HG02884 (cell line): ENCODE measurements around the gene IL13RA1.
"Not testable (repeated sequence)": the region's sequence is repeated elsewhere in the genome, so short reads cannot be mapped to it uniquely, and the experiment has no call there.

ENCODE experiments used
- ATAC-seq: cut with Tn5 transposase; IDR thresholded peaks from one replicate; pipeline ENCODE4 v1.9.1; 2021; ENCODE audit warnings: mild to moderate bottlenecking, moderate library complexity; ENCODE audit not compliant: unreplicated experiment

The IL13RA1 gene

DNA sequence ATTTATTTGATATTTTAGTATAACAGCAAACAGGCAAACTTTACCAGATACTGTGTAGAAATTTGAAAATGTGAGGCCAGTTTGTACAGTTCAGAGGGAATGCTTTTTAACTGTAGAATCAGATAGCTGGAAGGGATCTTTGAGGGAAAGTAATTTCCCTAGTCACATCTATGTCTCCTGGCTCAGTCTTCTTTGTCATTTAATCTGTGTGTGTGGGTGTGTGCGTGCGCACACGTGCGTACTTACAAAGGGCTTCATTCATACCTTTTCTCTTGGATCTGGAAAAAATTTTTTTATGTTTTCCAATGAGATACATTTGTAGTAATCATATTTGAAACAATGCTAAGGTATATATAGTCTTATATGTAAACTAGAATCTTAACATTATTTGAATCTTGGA, 44.6 kb downstream of the IL13RA1 start:
- ATAC-seq: no peak

DNA sequence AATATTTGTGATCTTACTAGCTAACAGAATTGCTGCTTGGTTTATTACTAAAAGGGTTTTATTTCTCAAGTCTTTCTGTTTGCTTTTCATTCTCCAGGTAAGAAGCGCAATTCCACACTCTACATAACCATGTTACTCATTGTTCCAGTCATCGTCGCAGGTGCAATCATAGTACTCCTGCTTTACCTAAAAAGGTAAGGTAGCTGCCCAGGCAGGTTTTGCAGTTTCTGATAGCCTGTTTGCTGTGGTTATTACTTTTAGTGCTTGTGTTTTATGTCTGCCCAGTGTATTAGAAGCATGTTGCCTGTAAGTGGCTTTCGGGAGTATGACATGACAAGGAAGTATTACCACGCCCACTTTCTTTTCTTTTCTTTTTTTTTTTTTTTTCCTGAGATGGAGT, 46.4 kb downstream of the IL13RA1 start:
- ATAC-seq: no peak

DNA sequence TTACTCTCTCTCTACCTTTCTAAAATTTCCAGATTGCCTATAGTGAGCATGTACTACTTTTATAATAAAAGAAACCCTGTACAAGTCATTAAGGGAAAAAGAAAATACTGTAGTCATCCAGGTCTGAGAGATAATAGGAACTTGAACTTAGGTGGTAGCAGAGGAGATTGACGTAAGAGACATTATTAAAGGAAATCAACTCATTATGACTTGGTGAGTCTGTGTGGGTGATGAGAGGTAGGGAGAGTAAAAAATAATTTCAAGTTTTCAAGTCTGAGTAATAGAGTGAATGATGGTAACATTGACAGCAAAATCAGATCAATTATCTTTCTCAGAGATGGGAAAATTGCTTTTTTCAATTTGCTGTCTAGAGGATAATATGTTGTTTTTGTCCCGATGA, 52.2 kb downstream of the IL13RA1 start:
- ATAC-seq: no peak

DNA sequence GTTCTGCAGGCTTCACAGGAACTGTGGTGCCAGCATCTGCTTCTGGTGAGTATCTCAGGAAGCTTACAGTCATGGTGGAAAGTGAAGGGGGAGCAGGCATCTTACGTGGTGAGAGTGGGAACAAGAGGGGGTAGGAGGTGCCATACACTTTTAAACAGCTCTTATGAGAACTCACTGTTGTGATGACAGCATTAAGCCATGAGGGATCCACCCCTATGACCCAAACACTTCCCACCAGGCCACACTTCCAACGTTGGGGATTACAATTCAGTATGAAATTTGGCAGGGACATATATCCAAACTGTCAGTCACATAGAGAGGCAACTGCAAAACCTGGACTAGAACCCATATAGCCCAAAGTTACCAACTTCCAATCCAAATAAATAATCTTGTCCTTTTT, 53.1 kb downstream of the IL13RA1 start:
- no peak for ATAC-seq

GRCh38 chrX:118780911-118781310, 53.5 kb downstream of the IL13RA1 start:
- no peak for ATAC-seq

DNA sequence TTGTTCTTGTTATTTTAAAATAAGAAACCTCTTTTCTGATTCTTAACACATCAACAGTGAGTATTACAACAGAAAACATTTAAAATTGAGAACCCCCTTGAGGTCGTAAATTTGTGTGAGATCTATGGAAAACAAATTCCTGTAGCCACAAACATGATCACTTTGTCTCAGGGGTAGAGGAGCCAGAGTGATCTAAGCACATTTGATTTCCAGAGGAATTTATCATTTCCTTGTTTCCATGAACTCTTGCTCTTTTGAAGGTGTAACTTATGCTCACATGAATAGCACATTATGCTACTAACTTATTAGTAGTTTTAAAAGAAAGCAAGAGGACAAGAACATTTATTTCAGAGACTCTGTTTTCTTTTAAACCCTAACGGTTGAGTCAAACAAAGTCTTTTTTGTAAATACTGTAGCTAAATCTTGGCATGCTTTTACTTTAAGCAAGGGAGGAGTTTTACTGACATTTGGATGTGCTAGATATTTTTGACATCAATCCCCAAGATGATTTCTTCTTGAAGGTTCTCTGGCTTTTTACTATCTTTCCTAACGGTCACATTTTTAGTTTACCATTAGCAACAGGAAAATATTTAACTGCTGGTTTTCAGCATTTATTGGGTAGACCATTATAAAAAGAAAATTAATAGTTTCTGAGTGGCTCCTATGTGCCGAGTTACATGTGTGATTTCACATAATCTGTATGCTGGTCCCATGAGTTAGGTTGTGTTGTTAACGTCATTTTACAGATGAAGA, 68.3 kb downstream of the IL13RA1 start:
- ATAC-seq: no peak

DNA sequence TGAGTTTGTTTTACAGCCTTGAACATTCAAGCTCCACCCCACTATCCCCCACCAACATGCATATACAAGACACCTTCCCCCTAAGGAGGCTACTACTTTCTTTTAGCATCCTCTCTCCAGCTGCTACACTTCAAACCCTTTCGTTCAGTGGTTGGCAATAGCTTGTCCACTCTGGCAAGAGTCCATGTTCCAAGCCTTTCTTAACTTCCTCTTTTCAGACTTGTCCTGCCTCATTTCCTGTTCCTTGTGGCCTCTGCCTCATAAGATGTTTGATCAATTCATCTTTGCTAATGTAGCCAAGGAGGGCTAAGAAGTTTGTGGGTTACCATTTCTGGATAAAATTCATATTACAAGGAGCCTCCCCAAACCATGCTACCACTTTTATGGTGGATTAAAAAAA, 75.5 kb downstream of the IL13RA1 start:
- no peak for ATAC-seq

DNA sequence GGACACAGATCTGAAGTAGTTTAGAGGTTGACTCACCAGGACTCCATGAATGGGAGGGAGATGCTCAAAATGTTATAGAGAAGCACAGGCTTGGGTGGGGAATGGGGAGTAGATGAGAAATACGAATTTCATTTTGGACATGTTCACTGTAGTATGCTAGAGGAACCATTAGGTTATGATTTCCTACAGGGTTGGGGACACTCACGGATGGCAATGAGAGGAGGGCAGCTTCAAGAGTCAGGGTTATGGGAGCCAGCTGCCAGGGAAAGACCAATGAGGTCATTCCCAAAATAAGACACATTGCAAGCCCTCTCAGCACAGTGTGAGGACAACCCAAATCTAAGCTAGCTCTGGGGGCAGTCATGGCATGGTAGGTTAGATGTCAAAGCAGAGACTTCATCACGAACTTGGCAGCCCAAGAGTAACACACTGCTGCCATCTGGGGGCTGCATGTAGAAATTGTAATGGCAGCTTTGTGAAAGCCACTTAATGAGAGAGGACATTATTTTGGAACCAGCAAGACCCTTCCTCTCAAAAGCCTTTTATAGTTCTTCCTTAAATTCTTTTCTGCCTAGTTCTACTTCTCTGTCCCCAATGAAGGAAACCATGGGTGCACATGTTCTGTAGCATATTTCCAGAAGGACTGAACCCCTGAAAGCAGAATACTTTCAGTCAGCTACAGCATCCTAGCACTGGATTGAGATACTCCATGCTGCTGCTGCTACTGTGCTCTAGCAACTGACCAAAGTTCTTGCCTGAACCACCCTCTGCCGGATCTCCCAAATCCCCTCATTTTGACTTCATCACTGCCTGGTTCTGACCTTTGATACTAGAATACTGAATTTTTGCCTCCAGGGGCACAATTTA, 80.0 kb downstream of the IL13RA1 start:
- ATAC-seq: no peak

- ATAC-seq: not testable (repeated sequence)
These were observed 89.9 kb downstream of the IL13RA1 start for GRCh38 chrX:118817257-118817656.

DNA sequence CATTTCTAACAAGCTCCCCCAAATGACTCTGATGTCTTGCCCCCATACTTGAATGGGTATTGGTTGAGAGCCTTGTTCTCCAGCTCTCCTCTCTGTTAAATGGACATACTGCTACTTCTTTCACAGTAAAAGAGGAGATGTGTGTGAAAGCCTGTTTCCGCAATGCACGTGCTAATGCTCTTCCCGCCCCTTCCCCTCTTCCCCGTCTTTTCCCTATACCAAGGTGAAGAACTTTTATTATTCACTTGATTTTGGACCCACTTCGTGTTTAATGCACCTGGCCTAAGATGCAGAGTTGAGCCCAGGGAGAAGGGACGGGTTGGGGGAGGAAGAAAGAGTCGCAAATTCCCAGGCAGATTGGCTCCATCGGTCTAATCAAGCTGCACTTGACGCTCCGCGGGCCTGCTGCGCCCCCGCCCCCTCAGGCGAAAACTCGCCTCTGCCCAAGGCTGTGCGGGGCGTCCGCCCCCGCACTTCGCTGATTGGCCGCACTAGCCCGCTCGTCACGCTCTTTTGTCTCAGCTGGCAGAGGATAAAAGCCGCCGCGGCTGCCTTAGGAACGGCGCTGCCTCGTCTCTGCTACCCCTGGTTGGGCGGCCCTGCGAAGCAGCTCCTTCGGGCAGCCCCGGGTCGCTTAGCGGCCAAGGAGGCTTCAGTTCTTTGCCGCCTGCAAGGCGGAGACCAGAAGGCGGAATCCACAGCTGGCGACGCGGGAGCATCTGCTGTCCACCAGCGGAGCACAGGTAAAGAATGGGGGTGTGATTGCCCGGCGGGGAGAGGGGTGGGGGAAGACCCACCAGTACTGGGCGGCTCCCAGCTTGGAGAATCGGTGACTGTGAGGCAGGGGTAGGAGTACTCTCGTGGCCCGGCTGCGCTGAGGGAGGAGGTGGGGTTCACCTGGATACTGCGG, 96.1 kb downstream of the IL13RA1 start, which contains the start of gene ZCCHC12:
Gene ZCCHC12 (plus strand): TSS at position 562 of the 910 bp plus-strand sequence. CDS start 1,421 bp downstream, outside the sequence.
- ATAC-seq: no peak

GRCh38 chrX:118824173-118824730, 96.8 kb downstream of the IL13RA1 start:
- no peak for ATAC-seq

GRCh38 chrX:118825227-118825626, 97.8 kb downstream of the IL13RA1 start:
- no peak for ATAC-seq

DNA sequence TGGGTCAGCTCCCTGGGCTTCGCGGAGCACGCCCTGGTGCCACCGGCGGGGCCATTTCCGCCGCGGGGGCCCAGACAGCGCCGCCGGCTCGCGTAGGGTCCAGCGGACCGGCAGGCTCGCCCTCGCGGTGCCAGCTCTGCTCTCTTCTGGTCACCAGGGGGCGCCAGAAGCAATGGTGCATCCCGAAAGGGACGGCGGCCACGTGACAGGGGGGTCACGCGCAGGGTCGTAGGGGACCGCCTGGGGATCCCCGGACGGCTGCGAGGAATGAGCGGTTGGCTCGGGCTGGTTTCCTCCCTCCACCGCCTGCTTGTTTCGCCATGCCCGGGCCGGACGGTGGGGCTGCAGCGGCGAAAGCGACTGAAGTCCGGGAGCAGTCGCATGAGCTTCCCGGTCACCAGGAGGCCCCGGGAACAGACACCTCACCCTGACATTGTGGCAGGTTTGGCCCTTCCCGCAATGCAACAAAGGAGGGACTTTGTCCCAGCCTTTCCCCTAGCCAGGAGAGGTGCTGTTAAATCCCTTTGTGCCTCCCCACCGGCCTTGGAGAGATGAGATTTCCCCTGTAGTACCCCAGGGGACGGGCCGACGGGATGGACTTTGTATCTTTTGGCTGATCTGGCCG, 112.0 kb downstream of the IL13RA1 start:
- ATAC-seq: peak; percentile 68
